ENCODE measurements around the gene EEF1AKMT3. TPM values are rescaled to one million over a fixed set of nuclear protein-coding genes. Genes with fewer than 3 reads are reported as not detected.

EEF1AKMT3 gene
- total and polyA plus RNA-seq, 2 of the 4 experiments (the other 2 are of a cell fraction), result 3.2 to 8.1 TPM

DNA sequence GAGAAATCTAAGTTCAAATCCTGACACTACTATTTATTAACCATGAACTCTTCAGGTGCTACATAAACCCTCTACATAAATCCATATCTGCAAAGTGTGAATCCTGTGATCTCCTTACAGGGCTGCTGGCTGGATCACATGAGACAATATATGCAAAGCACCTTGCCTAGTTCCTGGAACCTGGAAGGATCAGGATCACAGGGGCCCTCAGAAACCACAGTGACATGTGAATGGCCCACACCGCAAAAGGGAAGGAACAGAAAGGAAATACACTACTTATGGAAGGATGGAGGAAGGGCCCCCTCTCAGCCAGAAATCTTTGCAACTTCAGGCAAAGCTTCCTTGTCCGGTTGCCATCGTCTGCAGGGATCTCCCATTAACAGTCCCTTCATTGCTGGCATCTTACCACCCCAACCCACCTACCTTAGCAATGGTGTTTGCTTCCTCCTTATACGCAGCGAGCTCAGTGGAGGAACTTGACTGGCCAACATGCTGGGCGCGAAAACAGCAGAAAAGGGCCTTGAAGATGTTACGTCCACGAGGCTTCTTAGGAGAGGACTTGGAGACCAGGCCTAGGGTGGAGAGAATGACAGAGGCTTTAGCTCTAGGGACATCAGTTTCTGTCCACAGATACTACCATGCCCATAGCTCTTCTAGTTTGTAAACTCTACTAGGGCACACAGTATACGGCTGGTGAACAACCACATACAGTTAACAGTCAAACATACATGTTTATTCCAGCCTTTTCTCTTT, 56.8 kb downstream of the EEF1AKMT3 start:
- H3K23ac ChIP-seq (ENCODE audit: low read depth, low read length), result no peak overlapping the region
- ChIA-PET CTCF (interaction anchor here (1.2 kb wide), 1 partner anchor 76 kb away, joined by 4 read pairs; no protein-coding TSS in a partner anchor), POLR2A (ENCODE audit: unreplicated experiment) (no interaction called here)
- no peak overlapping the region for H2AK5ac ChIP-seq (ENCODE audit: low read depth, low read length)
- no peak overlapping the region for H2BK5ac ChIP-seq (ENCODE audit: low read depth, low read length, poor library complexity, severe bottlenecking)
- H3K14ac ChIP-seq (replicated peaks; ENCODE audit: low read depth, low read length), result no peak overlapping the region
- intact Hi-C loops (cut with micrococcal nuclease), result no loop called here
- 100% methylated on average over 4 of the region's 10 CpGs; no CpG with 5 or more reads in 1 of the 2 experiments for WGBS, 2 experiments (ENCODE audit: extremely low coverage in 2 of 2, insufficient read length in 1 of 2)
- peaks cover 31% of the 10 kb centered on the region for H3K4me1 ChIP-seq (ENCODE audit: control insufficient read depth, insufficient read depth, low read length)
- no peak overlapping the region for H4K5ac ChIP-seq (ENCODE audit: low read depth, low read length)
- H2AFZ ChIP-seq (replicated peaks; ENCODE audit: low read length, poor library complexity), result no peak overlapping the region
- no peak overlapping the region for H3K56ac ChIP-seq (ENCODE audit: extremely low read depth, insufficient read depth, low read length)
- H3K9ac ChIP-seq (ENCODE audit: low read depth, low read length), result no peak overlapping the region
- in situ Hi-C loops (cut with MboI; ENCODE audit: low sequenced_read_pairs), result loop anchor here (5.0 kb wide), 1 partner anchor 78 kb away; no protein-coding TSS in a partner anchor
- H4K8ac ChIP-seq (ENCODE audit: low read depth in 2 of 2, low read length in 2 of 2), result no peak overlapping the region; a peak in 1 of 4 replicates
- no peaks in the 10 kb centered on the region for H3K27me3 ChIP-seq (ENCODE audit: control insufficient read depth, insufficient read depth, low read length)
- DNase-seq, result no peak
- peaks cover 54% of the 10 kb centered on the region for H3K36me3 ChIP-seq (ENCODE audit: control insufficient read depth, insufficient read depth, low read length)
- no peak overlapping the region for H3K4ac ChIP-seq (ENCODE audit: low read depth, low read length)
- no peak overlapping the region for H2AK9ac ChIP-seq (replicated peaks; ENCODE audit: low read depth, low read length, poor library complexity)
- peaks cover 94% of the 10 kb centered on the region for H4K20me1 ChIP-seq (ENCODE audit: insufficient read depth, low read length)
- no peak overlapping the region for H2BK120ac ChIP-seq (ENCODE audit: low read depth, low read length)
- H3K18ac ChIP-seq (ENCODE audit: low read depth, low read length), result no peak overlapping the region
- no peak overlapping the region for H3K4me3 ChIP-seq (ENCODE audit: insufficient read depth, low read depth, low read length)
- H3K9me1 ChIP-seq (ENCODE audit: insufficient read depth, low read length), result peaks cover 24% of the 10 kb centered on the region
- no TSS peak for BruUV-seq (replicated peaks)
- H2BK15ac ChIP-seq (ENCODE audit: low read depth, low read length), result no peak overlapping the region
- peak; percentile 7; the same call in 1 of the 2 replicates for ATAC-seq (ENCODE audit: low read depth)
- no peaks in the 10 kb centered on the region for H3K9me3 ChIP-seq (ENCODE audit: control insufficient read depth, insufficient read depth, low read length)
- peaks cover 35 to 80% of the 10 kb centered on the region in 2 experiments for H3K79me1 ChIP-seq (ENCODE audit: low read depth in 1 of 2, low read length in 2 of 2)
- no peak overlapping the region; the same call in 1 of the 2 replicates for H3K4me2 ChIP-seq (ENCODE audit: low read depth, low read length)
- dilution Hi-C loops (cut with HindIII; ENCODE audit: low sequenced_read_pairs, unreplicated experiment), result no loop called here
- no peak overlapping the region; the same call in 1 of the 2 replicates for H3K27ac ChIP-seq (ENCODE audit: insufficient read depth, low read length)
- no peak overlapping the region for H2BK20ac ChIP-seq (ENCODE audit: low read depth, low read length)
- no peak overlapping the region for H4K91ac ChIP-seq (ENCODE audit: insufficient read depth, low read depth, low read length)
- TF ChIP-seq POLR2A (IDR thresholded peaks at IDR 0.05; ENCODE audit: low read depth, low read length) (no peak), SMC3 (IDR thresholded peaks at IDR 0.05; ENCODE audit: low read depth, low read length) (no peak), MXI1 (IDR thresholded peaks at IDR 0.05; ENCODE audit: borderline replicate concordance, low read depth, low read length) (no peak), BHLHE40 (IDR thresholded peaks at IDR 0.05; ENCODE audit: low read depth, low read length) (no peak), FOS (IDR thresholded peaks at IDR 0.05; ENCODE audit: low read depth, low read length) (no peak), RFX5 (IDR thresholded peaks at IDR 0.05; ENCODE audit: low read depth, low read length) (no peak), RAD21 (IDR thresholded peaks at IDR 0.05; ENCODE audit: low read length) (no peak), MAZ (IDR thresholded peaks at IDR 0.05; ENCODE audit: borderline replicate concordance, low read depth, low read length) (no peak), RCOR1 (IDR thresholded peaks at IDR 0.05; ENCODE audit: insufficient replicate concordance, low read length) (no peak), MAFK (IDR thresholded peaks at IDR 0.05; ENCODE audit: low read depth, low read length) (no peak), CHD1 (IDR thresholded peaks at IDR 0.05; ENCODE audit: low read depth, low read length) (no peak), NFE2L2 (IDR thresholded peaks at IDR 0.05; ENCODE audit: low read depth, low read length) (no peak)
- TF ChIP-seq, protein P1, sequence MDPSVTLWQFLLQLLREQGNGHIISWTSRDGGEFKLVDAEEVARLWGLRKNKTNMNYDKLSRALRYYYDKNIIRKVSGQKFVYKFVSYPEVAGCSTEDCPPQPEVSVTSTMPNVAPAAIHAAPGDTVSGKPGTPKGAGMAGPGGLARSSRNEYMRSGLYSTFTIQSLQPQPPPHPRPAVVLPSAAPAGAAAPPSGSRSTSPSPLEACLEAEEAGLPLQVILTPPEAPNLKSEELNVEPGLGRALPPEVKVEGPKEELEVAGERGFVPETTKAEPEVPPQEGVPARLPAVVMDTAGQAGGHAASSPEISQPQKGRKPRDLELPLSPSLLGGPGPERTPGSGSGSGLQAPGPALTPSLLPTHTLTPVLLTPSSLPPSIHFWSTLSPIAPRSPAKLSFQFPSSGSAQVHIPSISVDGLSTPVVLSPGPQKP (IDR thresholded peaks at IDR 0.05; ENCODE audit: borderline replicate concordance, low read depth, low read length), result no peak
- TF ChIP-seq, protein P2, sequence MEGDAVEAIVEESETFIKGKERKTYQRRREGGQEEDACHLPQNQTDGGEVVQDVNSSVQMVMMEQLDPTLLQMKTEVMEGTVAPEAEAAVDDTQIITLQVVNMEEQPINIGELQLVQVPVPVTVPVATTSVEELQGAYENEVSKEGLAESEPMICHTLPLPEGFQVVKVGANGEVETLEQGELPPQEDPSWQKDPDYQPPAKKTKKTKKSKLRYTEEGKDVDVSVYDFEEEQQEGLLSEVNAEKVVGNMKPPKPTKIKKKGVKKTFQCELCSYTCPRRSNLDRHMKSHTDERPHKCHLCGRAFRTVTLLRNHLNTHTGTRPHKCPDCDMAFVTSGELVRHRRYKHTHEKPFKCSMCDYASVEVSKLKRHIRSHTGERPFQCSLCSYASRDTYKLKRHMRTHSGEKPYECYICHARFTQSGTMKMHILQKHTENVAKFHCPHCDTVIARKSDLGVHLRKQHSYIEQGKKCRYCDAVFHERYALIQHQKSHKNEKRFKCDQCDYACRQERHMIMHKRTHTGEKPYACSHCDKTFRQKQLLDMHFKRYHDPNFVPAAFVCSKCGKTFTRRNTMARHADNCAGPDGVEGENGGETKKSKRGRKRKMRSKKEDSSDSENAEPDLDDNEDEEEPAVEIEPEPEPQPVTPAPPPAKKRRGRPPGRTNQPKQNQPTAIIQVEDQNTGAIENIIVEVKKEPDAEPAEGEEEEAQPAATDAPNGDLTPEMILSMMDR (conservative IDR thresholded peaks at IDR 0.05; ENCODE audit: low read depth, low read length), result no peak
- TF ChIP-seq, protein P3, sequence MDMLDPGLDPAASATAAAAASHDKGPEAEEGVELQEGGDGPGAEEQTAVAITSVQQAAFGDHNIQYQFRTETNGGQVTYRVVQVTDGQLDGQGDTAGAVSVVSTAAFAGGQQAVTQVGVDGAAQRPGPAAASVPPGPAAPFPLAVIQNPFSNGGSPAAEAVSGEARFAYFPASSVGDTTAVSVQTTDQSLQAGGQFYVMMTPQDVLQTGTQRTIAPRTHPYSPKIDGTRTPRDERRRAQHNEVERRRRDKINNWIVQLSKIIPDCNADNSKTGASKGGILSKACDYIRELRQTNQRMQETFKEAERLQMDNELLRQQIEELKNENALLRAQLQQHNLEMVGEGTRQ (IDR thresholded peaks at IDR 0.05; ENCODE audit: low read depth, low read length), result no peak
